D721Med (cell line): ENCODE data around the gene DIS3L2.
"Not testable (repeated sequence)": the region's sequence is repeated elsewhere in the genome, so short reads cannot be mapped to it uniquely, and the experiment has no call there.

Source experiments
- DNase-seq: peaks from one replicate; pipeline ENCODE4 v3.0.0; 2011; ENCODE audit warnings: low spot score; ENCODE audit not compliant: insufficient read length
- FAIRE-seq: peaks from 2 replicates; lab custom pipeline; 2011; peaks lifted over from hg19 to GRCh38; lab: Jason Lieb, UNC
- TF ChIP-seq, protein P1 (sequence below): IDR thresholded peaks from 2 replicates; pipeline ENCODE4 v1.5.1; 2012; ENCODE audit warnings: mild to moderate bottlenecking, control low read depth; ENCODE audit not compliant: insufficient read depth; ENCODE audit errors: missing control alignments

Gene DIS3L2

DNA sequence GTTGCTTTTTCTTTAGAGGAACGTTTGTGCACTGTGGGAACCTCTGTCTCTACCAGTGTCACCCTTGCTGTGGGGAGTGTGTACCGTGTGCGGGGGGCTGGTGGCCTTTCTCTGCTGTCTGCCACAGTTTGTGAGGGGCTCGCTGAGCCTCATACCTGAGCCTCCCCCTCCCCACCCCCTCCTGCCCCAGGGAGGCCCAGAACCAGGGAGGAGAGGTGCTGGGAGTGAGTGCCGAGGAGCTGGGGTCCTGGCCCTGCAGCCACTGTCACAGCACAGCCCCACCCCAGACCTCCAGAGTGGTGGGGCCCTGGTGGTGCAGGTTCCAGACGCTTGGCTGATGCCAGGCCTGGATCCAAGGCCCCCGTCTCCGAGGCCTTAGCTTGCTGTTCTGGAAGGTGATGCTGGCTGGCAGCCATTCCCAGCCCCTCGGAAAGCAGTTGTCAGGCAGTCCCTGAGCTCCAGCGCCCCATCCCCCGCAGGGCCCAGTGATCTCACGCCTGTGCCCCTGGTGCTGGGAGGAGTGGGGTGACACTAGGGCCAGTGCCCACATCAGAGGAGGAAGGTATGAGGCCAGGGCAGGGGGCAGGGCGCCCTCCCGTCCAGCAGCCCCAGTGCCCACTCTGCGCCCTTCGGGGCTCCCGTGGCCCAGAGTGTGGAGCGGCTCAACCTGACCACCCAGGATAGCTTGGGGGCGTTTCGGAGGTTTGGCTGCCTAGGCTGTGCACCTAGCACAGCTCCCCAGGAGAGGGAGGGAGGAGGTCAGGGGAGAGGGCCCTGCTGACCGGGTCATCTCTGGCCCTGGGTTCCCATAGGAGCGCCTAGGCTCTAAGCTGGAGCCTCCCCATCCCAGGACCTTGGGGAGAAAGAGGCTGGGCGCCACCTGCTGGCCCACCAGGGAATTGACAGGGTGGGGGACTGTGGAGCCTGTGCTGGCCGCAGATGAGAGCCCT lies 364.1 kb downstream of the DIS3L2 start:
- no peak for DNase-seq
- FAIRE-seq: no peak
- TF ChIP-seq, protein P1, sequence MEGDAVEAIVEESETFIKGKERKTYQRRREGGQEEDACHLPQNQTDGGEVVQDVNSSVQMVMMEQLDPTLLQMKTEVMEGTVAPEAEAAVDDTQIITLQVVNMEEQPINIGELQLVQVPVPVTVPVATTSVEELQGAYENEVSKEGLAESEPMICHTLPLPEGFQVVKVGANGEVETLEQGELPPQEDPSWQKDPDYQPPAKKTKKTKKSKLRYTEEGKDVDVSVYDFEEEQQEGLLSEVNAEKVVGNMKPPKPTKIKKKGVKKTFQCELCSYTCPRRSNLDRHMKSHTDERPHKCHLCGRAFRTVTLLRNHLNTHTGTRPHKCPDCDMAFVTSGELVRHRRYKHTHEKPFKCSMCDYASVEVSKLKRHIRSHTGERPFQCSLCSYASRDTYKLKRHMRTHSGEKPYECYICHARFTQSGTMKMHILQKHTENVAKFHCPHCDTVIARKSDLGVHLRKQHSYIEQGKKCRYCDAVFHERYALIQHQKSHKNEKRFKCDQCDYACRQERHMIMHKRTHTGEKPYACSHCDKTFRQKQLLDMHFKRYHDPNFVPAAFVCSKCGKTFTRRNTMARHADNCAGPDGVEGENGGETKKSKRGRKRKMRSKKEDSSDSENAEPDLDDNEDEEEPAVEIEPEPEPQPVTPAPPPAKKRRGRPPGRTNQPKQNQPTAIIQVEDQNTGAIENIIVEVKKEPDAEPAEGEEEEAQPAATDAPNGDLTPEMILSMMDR: peak; percentile 49

- not testable (repeated sequence) for DNase-seq, FAIRE-seq
Observed at GRCh38 chr2:232326274-232327104, 365.0 kb downstream of the DIS3L2 start.

GRCh38 chr2:232327105-232328031 lies 365.9 kb downstream of the DIS3L2 start:
- FAIRE-seq (no peak), DNase-seq (peak; percentile 66)
- TF ChIP-seq, protein P1: peak; percentile 81

DNA sequence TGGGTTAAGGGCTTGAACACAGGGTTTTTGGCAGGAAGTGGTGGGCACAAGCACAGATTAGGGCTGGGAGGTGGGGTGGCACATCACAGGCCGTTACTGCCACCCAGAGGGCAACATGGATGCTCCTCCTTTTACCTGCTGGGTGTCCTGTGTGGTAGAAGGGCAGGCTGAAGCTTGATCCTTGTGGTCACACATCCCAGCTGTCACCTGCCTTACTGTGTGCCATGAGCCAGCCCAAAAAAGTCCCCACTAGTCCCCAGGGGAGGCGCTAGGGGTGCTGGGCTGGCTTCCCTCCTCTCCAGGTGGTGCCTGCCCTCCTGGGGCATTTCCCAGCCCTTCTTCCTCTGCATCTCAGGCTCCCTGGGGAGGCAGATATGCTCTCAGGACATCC lies 366.5 kb downstream of the DIS3L2 start:
- FAIRE-seq (no peak), DNase-seq (no peak)
- TF ChIP-seq, protein P1: peak; percentile 15

GRCh38 chr2:232328516-232329460 lies 367.3 kb downstream of the DIS3L2 start:
- TF ChIP-seq, protein P1: no peak
- FAIRE-seq (no peak), DNase-seq (no peak)

GRCh38 chr2:232329716-232330067 lies 368.2 kb downstream of the DIS3L2 start:
- DNase-seq (no peak), FAIRE-seq (no peak)
- TF ChIP-seq, protein P1: no peak
